ENCODE measurements around the gene EFCAB5. TPM values are rescaled to one million over a fixed set of nuclear protein-coding genes. Genes with fewer than 3 reads are reported as not detected.
"Not testable (repeated sequence)": the region's sequence is repeated elsewhere in the genome, so short reads cannot be mapped to it uniquely, and the experiment has no call there.

The EFCAB5 gene
- polyA plus RNA-seq, 12 donors = 0.58 to 2.2 (median 1.4) TPM; not detected in 2

DNA sequence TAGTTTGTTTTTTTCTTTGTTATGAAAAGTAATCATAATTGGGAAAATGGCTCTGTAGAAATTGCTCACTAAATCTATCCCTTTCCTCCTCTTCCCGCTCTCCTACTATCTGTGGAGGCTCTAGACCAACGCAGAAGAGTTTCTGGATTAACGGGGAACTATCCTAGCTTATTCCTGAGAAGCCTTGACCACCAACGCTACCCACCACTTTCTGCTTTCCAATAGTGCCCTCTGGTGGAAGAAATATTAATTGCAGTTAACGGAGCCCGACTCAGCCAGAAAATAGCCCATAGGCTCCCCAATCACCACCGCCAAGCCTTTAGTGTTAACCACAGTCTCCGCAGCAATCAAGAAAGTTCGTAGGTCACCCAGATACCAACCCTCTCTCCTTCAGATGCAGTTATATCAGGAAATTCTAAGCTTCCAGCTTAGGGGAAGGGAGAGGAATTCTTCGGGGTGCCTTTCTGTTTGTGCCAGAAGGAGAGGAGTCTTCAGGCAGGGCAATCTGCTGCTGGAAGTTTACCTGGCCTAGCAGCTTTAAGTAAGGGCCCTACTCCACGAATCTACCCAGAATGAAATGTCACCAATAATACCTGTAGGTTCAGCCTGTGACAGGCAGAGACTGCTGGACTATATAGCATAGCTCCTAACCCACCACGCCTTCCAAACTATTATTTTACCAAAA lies 152.2 kb downstream of the EFCAB5 start:
- peak; percentile 73 for DNase-seq

DNA sequence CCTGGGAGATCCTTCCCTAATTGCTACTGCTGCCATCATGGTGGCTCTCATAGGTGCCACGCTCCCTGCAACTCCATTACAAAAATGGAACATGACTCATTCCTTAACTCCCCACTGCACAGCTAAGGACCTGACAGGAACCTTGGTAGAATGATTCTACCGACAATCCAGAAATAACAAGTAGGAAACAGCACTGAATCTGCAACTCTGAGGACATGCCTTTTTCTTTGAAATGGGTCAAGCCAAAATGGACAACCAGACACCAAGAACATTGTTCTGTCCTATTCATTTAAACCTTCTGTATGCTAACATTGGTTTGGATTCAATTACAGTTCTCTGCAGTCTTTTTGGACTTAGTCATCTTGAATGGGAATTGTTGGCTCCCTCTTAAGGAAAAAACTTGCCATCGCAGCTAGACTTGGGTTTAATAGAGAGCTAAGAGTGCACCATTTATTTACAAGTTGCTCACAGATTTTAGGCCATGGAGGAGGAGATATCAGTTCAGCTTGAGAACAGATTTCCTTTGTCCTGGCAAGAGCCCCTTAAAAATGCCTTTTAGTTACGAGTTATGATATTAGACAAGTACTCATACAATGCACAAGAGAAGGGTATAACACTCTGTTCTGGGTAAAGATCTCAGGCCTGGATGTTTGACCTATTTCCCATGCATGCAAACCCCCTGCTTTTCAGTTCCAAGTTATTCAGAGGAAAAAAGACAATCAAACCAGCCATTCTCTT lies 154.2 kb downstream of the EFCAB5 start:
- DNase-seq = peak; percentile 26

DNA sequence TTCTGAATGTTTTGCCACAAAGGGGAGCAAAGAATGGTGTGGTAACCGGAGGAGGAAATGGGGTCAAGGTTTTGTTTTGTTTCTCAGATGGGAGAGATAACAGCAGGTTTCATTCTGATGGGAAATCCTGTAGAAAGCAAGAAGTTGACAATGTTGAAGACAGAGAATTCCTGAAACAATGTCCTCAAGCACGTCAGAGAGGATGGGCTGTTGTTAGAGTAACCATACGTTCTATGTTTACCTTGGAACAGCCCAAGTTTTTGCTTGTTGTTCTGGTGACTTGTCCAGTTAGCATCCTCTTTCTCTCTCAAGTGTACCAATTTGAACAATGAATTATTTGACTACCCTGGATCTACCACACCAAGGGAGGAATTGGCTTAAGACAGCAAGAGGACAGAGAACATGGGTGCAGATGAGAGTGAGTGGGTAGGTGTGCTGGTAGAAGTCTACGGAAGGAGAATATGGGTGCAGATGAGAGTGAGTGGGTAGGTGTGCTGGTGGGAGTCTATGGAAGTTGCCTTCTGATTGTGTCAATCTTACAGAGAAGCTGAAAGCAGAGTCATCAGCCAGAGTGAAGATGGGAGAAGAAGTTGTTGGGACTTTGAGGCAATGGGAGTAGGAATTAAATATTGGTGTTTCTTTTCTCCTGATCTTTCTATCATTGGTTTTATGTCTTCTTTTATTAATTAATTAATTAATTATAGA lies 160.4 kb downstream of the EFCAB5 start:
- no peak for DNase-seq

DNA sequence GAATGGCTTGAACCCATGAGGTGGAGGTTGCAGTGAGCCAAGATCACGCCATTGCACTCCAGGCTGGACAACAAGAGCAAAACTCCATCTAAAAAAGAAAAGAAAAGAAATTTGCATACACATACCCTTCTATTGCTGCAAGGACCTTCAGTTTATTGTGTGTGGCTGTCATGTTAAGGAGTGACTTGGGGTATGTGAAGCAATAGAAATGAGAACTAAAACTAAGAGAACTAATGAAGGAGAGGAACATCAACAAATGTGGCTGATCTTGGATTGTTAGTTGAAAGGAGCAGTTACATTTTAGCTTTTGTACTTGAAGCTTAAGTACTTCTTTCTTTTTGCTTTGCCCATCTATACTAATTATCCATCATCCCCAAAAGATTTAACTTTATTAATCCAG lies 162.5 kb downstream of the EFCAB5 start:
- no peak for DNase-seq

DNA sequence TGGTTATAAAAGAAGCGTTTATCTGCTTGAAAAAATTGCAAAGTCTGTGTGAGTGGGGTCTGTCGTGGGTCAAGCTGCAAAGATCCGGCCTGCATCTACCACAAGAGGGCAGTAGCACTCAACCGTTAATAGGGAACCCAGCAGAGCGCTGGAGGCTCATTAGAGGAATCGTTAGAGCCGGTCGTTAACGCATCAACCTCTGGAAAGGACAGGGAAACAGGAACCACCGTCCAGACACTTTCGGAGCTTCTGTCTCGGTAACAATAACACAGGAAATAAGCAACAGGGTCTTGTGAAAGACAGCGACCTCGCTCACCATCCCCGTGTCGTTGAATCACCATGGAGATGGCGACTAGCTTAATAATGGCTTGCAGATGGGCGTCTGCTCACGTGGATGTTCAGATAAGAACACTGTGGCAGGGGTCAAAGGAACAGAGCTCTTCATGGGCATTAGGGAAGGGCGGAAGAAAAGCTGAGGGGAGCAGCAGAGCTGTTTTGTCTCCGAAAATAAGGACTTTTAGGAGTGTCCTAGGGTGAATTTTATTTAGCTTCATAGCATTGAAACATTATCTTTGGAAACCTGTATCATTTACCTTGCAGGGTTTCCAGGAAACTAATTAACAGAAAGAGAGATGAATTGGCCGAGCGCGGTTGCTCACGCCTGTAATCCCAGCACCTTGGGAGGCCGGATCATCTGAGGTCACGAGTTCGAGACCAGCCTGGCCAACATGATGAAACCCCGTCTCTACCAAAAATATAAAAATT lies 163.3 kb downstream of the EFCAB5 start:
- peak; percentile 86 for DNase-seq

DNA sequence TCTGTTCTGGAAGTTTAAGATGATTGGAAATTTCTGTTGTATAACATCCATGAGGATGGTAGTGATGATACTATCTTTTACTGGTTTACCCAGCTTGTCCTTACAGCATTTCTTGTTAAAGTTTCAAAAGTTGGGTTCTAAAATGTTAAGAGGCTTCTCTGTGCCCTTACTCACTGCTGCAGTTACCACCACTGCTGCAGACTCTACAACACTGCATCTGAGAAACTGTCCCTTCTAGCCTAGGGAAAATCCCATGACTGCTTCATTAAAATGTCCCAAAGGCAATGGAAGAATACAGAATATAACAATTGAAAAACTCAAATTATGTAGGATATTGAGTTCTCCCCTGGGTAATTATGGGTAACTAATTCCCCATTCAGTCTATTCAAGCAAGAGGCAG lies 171.4 kb downstream of the EFCAB5 start:
- no peak for DNase-seq

DNA sequence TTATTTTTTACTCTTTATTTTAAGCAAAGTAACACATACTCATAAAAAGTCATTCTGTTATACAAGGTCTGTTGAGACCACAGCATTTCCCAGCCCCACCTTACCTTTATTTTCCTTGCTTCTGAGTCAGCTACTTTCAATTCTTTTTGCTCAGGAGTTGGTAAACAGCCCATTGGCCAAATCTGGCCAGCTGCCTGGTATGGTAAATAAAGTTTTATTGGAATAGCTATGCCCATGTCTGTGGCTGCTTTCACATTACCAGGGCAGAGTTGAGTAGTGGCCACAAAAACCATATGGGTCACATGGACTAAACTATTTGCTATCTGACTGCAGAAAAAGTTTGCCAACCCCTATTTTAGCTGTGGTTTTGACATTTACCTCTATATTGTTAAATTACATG lies 171.8 kb downstream of the EFCAB5 start:
- DNase-seq = no peak

DNA sequence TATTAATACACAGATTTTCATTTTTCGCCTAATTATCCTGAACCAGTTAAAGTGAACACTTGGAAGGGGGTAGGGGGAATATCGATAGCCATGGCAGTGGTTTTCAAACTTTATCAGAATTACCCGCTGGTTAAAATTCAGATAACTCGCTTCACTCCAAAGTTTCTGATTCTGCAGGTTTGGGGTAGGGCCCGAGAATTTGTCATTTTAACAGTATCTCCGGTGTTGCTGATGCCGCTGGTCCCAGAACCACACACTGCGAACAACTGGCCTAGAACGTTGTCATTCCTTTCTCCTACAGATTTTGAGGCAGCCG lies 174.9 kb downstream of the EFCAB5 start:
- no peak for DNase-seq

DNA sequence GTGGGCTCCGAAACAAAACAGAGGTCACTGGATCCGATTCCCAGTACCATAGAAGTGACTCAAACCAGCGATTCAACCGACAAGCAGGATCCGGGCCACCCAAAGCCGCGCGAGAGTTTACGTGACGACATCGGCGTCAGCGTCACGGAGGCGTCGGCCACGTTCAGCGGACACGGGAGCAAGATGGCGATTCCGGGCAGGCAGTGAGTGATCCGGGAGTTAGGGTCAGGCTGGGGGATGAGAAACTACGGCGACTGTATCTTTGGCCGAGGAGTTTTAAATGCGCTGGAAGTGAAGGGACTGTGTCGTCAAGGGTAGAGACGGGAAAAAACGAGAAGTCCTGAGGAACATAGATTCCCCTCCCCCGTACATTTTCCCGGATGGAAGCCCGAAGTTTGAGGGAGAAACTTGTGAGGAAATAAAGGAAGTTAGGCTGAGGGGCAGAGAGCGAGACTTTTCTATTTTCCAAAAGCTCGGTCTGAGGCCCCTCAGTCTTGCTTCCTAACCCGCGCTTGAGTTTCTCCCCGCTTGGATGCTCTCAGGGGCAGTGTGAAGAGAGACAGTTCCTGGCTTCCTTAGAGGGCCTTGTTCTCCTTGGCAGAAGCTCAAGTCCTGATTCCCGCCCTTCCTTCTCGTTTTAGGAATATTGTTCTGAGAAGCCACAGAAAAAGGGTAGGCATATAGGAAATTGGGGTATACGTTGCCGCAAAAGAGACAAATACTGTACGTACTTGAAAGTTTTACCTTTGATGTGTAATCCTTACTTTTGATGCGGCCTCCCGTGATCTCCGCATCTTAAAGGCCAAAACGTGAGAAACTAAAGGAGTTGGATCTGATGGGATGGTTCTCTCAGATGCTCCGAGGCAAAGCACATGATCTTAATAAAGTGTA lies 175.5 kb downstream of the EFCAB5 start, which contains the start of gene NSRP1:
TSS of gene NSRP1 (plus strand) at position 156 of the 891 bp plus-strand sequence. CDS start at position 184, 28 bp downstream.
- DNase-seq = peak; percentile 98

DNA sequence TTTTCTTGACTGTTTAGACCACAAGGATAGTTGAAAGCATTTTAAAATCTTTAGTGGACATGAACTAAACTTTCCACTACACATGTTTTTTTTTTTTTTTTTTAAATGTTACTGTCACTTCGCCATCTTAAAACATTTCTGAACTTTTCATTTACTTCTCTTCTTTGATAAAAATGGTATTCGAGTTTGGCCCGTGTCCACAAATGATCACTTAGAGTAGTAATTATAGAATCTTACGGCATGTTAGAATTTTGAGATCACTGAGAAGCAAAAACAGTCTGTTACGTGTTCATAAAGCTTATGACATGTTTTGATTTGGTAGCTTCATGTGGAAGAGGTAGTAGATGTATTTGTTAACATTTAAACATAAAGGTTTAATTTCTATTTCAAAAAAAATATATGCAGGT lies 176.2 kb downstream of the EFCAB5 start:
- DNase-seq = peak; percentile 18

DNA sequence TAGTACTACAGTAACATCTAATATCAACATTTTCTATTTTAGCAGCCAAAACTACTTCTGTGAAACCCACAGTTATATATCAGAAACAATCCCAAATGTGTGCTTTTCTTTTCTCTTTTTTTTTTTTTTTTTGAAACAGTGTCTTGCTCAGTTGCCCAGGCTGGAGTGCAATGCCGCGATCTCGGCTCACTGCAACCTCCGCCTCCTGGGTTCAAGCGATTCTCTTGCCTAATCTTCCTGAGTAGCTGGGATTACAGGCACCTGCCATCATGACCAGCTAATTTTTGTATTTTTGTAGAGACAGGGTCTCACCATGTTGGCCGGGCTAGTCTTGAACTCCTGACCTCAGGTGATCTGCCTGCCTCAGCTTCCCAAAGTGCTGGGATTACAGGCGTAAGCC lies 177.2 kb downstream of the EFCAB5 start:
- DNase-seq = not testable (repeated sequence)

DNA sequence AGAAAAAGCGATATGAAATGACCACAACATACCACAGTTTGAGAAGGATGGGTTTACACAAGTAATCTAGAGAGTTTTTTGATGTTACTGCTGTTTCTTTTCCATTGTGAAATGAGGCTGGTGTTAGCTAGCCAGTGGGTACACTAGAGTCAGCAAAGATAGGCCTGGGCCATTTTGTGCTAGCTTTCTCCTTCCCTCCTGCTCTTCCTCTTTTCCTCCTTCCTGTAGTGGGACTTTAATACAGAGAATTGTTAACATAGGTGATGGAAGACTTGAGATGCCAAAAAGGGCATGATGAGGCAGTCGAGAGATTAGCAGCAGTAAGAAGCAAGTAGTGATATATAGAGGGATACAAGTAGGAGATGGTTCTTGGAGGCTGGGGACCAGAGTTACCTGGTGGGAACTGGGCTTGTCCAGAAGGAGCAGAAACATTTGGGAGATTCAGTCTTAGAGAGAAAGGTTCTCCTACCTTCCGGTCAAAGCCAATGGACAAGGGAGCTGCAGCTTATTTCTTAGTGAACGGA lies 182.9 kb downstream of the EFCAB5 start:
- DNase-seq = no peak

DNA sequence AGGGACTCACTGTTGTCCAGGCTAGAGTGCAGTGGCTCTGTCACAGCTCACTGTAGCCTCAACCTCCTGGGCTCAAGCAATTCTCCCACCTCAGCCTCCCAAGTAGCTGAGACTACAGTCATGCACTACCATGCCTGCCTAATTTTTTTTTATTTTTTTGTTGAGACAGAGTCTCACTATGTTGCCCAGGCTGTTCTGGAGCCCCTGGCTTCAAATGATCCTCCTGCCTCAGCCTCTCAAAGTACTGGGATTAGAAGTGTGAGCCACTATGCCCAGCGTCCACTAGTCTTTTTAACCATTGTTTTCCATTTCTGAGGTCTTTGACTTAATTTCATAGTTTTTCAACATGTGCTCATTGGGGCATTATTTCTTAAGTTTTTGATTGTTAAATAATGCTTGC lies 188.7 kb downstream of the EFCAB5 start:
- DNase-seq = no peak

DNA sequence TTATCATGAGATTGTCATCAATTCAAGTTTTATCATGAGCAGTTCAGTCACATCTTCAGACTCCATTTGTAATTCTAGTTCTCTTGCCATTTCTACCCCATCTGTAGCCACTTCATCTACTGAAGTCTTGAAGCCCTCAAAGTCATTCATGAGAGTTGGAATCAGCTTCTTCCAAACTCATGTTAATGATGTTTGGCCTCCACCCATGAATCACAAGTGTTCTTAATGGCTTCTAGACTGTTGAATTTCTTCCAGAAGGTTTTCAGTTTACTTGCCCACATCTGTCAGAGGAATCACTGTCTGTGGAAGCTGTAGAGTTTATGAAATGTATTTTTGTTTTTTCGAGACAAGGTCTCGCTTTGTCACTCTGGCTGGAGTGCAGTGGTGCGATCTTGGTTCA lies 191.2 kb downstream of the EFCAB5 start:
- DNase-seq = no peak

DNA sequence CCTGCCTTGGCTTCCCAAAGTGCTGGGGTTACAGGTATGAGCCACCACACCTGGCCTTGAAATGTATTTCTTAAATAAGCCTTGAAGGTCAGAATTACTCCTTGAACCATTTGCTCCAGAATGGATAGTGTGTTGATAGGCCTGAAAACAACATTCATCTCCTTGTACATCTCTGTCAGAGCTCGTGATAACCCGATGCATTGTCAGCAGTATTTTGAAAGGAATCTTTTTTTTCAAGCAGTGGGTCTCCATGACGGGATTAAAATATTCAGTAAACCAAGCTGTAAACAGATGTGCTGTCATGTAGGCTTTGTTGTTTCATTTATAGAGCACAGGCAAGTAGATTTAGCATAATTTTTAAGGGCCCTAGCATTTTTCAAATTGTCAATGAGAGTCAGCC lies 191.8 kb downstream of the EFCAB5 start:
- DNase-seq = no peak

DNA sequence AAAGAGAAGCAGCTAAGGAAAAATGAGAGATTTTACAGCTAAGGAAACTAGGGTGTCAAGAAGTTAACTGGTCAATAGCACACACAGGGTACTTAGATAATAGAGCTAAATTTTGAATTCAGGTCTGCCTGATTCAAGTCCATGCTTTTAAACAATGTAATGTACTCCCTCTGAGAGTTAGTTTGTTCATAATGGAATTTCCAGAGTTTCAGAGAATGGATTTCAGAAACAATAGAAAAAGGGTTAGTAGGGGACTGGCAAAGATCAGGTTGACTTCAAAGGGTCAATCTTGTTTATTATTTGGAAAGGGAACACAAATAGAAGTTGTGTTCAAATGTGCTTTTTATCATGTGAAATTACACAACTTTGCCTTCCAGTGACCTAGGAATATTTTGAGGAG lies 193.1 kb downstream of the EFCAB5 start:
- DNase-seq = no peak

DNA sequence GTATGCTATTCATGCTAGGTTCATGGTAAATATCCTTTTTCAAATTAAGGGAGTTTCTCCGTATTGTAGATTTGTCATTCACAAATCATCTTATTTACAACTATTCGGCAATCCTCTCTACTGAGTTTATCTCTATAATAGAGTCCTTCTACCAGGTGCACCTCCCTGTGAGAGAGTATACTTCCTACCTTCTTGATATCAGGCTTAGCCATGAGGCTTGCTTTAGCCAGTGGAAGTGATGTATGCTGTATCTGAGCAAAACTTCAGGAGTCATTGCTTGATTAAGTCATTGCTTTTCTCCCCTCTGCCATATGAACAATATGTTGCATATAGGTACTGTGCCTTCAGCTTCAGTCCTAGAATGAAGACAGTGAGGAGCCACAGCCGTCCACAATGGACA lies 195.7 kb downstream of the EFCAB5 start:
- DNase-seq = no peak

DNA sequence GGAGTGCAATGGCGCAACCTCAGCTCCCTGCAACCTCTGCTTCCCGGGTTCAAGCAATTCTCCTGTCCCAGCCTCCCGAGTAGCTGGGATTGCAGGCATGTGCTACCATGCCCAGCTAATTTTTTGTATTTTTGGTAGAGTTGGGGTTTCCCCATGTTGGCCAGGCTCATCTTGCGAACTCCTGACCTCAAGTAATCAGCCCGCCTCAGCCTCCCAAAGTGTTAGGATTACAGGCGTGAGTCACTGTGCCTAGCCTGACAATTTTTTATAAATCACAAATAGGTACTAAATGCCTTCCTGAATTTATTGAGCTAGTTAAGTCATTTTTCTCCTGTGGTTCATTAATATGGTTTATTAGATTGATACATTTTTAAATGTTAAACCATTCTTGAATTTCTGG lies 206.4 kb downstream of the EFCAB5 start:
- DNase-seq = not testable (repeated sequence)

DNA sequence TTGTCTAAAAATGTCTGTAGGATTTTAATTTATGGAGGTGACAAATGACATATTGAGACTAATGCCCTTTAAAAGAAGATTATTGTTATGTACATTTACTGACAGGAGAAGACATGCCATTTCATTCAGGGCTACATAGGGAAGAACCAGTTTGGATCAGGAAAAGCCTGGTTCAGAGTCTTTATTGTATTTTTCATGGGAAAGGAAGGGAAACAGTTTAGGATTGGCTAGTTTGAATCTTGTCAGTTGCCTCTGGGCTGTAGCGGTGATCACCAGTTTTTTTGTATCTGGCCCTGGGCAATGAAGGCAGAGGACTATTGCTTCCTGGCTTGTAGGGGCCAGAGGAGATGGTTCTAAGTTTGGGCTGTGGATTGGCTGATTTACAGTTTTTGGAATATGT lies 206.9 kb downstream of the EFCAB5 start:
- no peak for DNase-seq

DNA sequence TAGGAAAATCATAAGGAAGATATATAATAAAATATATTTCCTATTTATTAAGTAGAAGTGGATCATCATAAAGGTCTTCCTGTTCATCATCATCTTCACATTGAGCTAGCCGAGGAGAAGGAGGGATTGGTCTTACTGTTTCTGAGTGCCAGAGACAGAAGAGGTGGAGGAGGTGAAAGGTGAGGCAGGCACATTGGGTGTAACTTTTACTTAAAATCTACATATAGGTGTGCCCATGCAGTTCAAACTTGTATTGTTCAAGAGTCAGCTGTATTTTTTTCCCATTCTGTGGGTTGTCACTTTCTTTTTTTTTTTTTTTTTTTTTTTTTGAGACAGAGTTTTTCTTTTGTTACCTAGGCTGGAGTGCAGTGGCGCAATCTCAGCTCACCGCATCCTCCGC lies 210.0 kb downstream of the EFCAB5 start:
- no peak for DNase-seq

DNA sequence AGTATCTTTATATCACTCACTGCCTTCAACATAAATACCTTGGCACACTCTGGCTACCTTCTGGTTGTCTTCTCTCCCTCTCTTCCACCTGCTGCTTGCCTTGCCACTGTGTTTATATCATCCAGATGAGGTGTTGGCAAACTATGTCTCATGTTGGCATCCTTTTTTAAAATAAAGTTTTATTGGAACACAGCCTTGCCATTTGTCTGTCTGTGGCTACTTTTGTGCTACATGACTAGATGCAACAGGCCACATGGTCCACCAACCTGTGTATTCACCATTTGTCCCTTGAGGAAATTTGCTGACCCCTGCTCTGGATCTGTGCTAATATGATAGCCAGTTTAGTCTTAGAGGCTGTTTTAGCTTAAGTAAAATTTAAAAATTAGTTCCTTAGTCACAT lies 212.0 kb downstream of the EFCAB5 start:
- no peak for DNase-seq

All from muscle of arm (tissue), 12 donors.